Suprapubic skin (tissue), 4 donors: Measurements from ENCODE around the gene RAD23B.
A peak's percentile ranks its signal among the peaks of the same experiment; 100 is the strongest.

Source experiments
- CTCF ChIP-seq, 2 donors: fragments of 200-600 bp in 1 of 2; fragments of 450-650 bp in 1 of 2; sonication (generic) in 1 of 2; IDR thresholded peaks; one replicate each; pipeline ENCODE4 v1.5.1; 2016 to 2019; ENCODE audit warnings: antibody characterized with exemption in 2 of 2, mild to moderate bottlenecking in 1 of 2, moderate library complexity in 1 of 2
- EP300 ChIP-seq: sonication (generic); formaldehyde crosslinking; IDR thresholded peaks from one replicate; pipeline ENCODE4 v1.6.1; 2017; ENCODE audit warnings: antibody characterized with exemption
- POLR2AphosphoS5 ChIP-seq, 3 donors: sonication (generic); formaldehyde crosslinking; IDR thresholded peaks; one replicate each; pipeline ENCODE4 v1.6.1; 2017; ENCODE audit warnings: antibody characterized with exemption in 3 of 3

GRCh38 chr9:107239474-107239873 lies 43.6 kb upstream of the RAD23B start:
- TF ChIP-seq POLR2AphosphoS5 (IDR thresholded peaks at IDR 0.05) (no peak), CTCF (IDR thresholded peaks at IDR 0.05) (peak in 1 of 2 donors; percentile 10), EP300 (no peak)
